ENCODE results near the gene TMEM35A. TPM values are rescaled to one million over a fixed set of nuclear protein-coding genes. Genes with fewer than 3 reads are reported as not detected.
"Not testable (repeated sequence)": the region's sequence is repeated elsewhere in the genome, so short reads cannot be mapped to it uniquely, and the experiment has no call there.

Gene TMEM35A
- total RNA-seq, 2 experiments from 2014 or later: not detected

DNA sequence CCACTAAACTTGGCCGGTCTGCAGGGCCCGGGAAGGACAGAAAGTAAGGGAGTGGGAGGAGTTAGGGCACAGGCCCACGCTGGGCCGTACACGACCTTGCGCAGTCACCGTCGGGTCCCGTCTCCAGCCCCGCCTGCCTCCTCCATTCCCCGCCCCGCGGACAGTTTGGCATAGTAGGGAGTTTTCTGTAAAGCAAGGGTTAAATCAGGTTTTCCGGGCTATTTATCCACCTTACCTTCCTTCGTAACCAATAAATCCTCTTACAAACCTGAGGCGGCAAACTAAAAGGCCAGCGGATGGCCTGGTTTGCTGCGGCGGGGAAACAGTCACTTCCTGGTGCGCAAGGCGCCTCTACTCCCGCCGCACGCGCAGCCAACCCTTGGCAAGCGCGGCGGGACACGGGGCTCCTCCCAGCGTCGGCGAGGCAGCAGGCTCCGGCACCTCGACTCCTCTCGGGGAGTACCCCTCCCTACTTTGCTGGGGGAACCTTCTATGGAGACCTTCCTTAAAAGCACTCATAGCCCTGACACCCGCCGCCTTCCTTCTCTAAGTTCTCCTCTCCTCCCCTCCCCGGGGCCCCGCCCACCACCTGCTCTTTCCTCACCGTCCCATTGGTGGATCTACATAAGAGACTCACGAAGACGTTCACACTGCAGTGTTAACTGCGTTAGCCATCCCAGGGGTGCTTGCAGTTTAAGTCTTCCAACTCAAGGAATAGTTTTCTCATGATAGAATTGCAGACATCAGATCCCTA, 27.0 kb upstream of the TMEM35A start, which contains the start of gene TRMT2B:
TSS of gene TRMT2B (minus strand) at position 563 of the 754 bp plus-strand sequence. CDS start 9,822 bp downstream, outside the sequence.
- TF ChIP-seq, protein P1, sequence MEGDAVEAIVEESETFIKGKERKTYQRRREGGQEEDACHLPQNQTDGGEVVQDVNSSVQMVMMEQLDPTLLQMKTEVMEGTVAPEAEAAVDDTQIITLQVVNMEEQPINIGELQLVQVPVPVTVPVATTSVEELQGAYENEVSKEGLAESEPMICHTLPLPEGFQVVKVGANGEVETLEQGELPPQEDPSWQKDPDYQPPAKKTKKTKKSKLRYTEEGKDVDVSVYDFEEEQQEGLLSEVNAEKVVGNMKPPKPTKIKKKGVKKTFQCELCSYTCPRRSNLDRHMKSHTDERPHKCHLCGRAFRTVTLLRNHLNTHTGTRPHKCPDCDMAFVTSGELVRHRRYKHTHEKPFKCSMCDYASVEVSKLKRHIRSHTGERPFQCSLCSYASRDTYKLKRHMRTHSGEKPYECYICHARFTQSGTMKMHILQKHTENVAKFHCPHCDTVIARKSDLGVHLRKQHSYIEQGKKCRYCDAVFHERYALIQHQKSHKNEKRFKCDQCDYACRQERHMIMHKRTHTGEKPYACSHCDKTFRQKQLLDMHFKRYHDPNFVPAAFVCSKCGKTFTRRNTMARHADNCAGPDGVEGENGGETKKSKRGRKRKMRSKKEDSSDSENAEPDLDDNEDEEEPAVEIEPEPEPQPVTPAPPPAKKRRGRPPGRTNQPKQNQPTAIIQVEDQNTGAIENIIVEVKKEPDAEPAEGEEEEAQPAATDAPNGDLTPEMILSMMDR (IDR thresholded peaks at IDR 0.05): no peak
- Mint-ChIP-seq H3K4me3 (peak within 1 kb of the TSS; percentile 87), H3K27me3 (no peaks in the 10 kb centered on the region), H3K4me1 (ENCODE audit: low read depth) (peaks cover 27% of the 10 kb centered on the region), H3K27ac (peak within 1 kb of the TSS; percentile 97), H3K9me3 (no peaks in the 10 kb centered on the region), H3K36me3 (ENCODE audit: low read depth) (peaks cover 17% of the 10 kb centered on the region)
- ATAC-seq (peak; percentile 90), DNase-seq (peak; percentile 88)
- intact Hi-C loops (cut with micrococcal nuclease): no loop called here
- ChIA-PET CTCF (no interaction called here), POLR2A (no interaction called here)

DNA sequence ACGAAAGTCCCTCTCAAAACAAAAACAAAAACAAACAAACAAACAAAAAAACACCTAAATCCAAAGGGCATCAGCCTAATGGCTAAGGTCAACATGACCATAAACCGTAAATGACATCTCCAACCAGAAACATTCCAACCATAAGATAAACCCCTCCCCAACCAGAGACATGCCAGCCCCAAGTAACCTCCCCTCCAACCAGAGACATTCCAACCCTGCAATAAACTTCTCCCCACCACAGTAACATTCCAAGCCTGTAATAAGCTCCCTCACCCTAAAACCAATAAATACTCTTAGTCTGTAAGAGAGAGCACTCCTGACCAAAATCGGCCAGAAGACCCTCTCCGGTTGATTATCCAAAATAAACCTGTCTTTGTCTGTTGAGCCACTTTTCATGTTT, 22.1 kb upstream of the TMEM35A start:
- CTCF ChIA-PET; intact Hi-C loops (cut with micrococcal nuclease); H3K27me3 Mint-ChIP-seq; H3K4me3 Mint-ChIP-seq; DNase-seq; ATAC-seq; H3K36me3 Mint-ChIP-seq (ENCODE audit: low read depth); H3K9me3 Mint-ChIP-seq: not testable (repeated sequence)
- peaks cover 20% of the 10 kb centered on the region for H3K4me1 Mint-ChIP-seq (ENCODE audit: low read depth)
- peak overlapping the region; percentile 52 for H3K27ac Mint-ChIP-seq
- POLR2A ChIA-PET: interaction anchor here (1.6 kb wide), 1 partner anchor 41 kb away, joined by 5 read pairs; the partner anchor contains the start of gene CENPI

DNA sequence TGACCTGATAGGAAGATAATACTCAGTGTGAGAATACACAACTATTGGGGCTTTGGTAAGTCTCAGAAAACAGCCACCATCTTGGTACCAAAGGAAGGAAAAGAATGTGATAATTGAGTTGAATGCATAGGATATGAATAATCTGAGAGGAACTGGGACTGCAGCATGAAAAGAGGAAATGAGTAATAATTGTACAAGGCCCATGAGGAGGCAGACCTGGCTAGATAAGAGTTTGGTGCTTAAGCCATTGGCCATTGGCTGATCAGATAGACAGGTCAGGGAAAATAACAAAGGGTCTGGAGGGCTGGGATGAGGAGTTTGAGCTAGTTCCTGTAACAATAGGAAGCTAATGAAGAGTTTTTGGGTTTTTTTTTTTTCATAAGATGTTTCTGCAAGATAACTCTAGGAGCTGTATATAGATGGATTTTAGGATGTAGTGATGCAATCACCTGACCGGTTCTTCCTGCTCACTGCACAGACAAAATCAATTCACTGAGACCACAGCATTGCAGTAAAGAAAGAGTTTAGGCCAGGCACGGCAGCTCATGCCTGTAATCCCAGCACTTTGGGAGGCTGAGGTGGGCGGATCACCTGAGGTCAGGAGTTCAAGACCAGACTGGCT, 21.5 kb upstream of the TMEM35A start:
- Mint-ChIP-seq H3K4me3 (no peak overlapping the region), H3K27ac (peak overlapping the region; percentile 52), H3K4me1 (ENCODE audit: low read depth) (peaks cover 17% of the 10 kb centered on the region), H3K27me3 (no peaks in the 10 kb centered on the region), H3K9me3 (no peaks in the 10 kb centered on the region), H3K36me3 (ENCODE audit: low read depth) (no peaks in the 10 kb centered on the region)
- TF ChIP-seq, protein P1 (IDR thresholded peaks at IDR 0.05): no peak
- peak; percentile 1 for DNase-seq
- CTCF ChIA-PET: no interaction called here
- POLR2A ChIA-PET: interaction anchor here (1.6 kb wide), 1 partner anchor 41 kb away, joined by 5 read pairs; the partner anchor contains the start of gene CENPI
- ATAC-seq: peak; percentile 80
- intact Hi-C loops (cut with micrococcal nuclease): no loop called here

DNA sequence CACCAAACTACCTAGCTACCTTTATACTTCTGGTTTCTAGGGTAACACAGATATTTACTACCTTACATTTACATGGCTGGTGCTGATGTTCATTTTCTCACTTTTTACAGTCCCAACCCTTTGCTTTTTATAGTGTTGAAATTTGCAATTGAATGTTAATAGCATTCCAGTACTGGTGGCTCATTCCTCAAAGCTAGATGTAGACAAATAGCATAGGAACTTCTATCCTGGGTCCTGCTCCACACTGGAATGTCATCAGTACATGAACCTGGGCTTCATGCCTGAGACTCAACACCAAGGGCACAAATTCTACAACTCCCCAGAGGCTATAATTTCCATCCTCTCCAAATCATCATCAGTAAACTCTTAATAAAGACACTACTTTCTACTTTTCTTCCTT, 16.5 kb upstream of the TMEM35A start:
- POLR2A ChIA-PET: no interaction called here
- Mint-ChIP-seq H3K36me3 (ENCODE audit: low read depth) (no peaks in the 10 kb centered on the region), H3K4me1 (ENCODE audit: low read depth) (peaks cover 8% of the 10 kb centered on the region), H3K27ac (no peak overlapping the region), H3K9me3 (no peaks in the 10 kb centered on the region), H3K4me3 (no peak overlapping the region), H3K27me3 (peaks cover 2% of the 10 kb centered on the region)
- CTCF ChIA-PET: no interaction called here
- ATAC-seq (no peak), DNase-seq (no peak)
- intact Hi-C loops (cut with micrococcal nuclease): no loop called here
- TF ChIP-seq, protein P1 (IDR thresholded peaks at IDR 0.05): no peak

DNA sequence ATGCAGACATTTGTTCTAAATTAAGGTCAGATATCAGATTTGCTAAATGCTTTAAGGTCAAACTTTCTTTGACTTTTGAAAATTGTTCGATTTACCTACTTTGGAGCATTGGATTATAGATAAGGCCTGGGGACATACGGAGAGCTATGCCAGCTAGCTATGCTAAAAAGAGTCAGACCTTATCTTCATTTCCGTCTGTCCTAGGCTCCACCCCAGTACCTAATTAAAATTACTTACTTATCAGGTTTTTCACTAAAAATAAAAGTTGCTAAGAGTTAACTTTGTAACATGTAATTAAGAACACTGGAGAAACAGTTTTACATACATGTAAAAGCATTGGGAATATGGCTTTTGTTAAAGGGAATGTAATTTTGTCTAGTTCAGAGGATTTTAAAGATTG, 7.1 kb upstream of the TMEM35A start:
- no peaks in the 10 kb centered on the region for H3K4me1 Mint-ChIP-seq (ENCODE audit: low read depth)
- ChIA-PET CTCF (no interaction called here), POLR2A (no interaction called here)
- no peak overlapping the region for H3K27ac Mint-ChIP-seq
- no peak for ATAC-seq
- H3K36me3 Mint-ChIP-seq (ENCODE audit: low read depth): no peaks in the 10 kb centered on the region
- H3K4me3 Mint-ChIP-seq: no peak overlapping the region
- no peak for DNase-seq
- intact Hi-C loops (cut with micrococcal nuclease): no loop called here
- TF ChIP-seq, protein P1 (IDR thresholded peaks at IDR 0.05): no peak
- no peaks in the 10 kb centered on the region for H3K27me3 Mint-ChIP-seq
- no peaks in the 10 kb centered on the region for H3K9me3 Mint-ChIP-seq

Measured in activated CD8-positive, alpha-beta T cell treated with anti-CD3 and anti-CD28 coated beads for 36 hours (primary cell).